T-helper 1 cell treated with Interleukin-12 subunit alpha and Interleukin-12 subunit beta and Interleukin-4 antibody, amounts not matched to agents 30 μg/mL and 1 μg/mL, for 36 hours (primary cell): ENCODE measurements around the gene SPSB1.

Experiments used
- H3K27ac Mint-ChIP-seq: one replicate; pipeline ENCODE4 v1.8.0; 2021; ENCODE audit warnings: mild to moderate bottlenecking, mixed read lengths
- H3K27me3 Mint-ChIP-seq: one replicate; pipeline ENCODE4 v1.8.0; 2021; ENCODE audit warnings: low read depth, mixed read lengths
- H3K36me3 Mint-ChIP-seq: one replicate; pipeline ENCODE4 v1.8.0; 2021; ENCODE audit warnings: low read depth, mixed read lengths
- H3K4me1 Mint-ChIP-seq: one replicate; pipeline ENCODE4 v1.8.0; 2021; ENCODE audit warnings: low read depth, mixed read lengths
- H3K4me3 Mint-ChIP-seq: one replicate; pipeline ENCODE4 v1.8.0; 2021; ENCODE audit warnings: mild to moderate bottlenecking, moderate library complexity, mixed read lengths
- H3K9me3 Mint-ChIP-seq: one replicate; pipeline ENCODE4 v1.8.0; 2021; ENCODE audit warnings: mixed read lengths

The SPSB1 gene

DNA sequence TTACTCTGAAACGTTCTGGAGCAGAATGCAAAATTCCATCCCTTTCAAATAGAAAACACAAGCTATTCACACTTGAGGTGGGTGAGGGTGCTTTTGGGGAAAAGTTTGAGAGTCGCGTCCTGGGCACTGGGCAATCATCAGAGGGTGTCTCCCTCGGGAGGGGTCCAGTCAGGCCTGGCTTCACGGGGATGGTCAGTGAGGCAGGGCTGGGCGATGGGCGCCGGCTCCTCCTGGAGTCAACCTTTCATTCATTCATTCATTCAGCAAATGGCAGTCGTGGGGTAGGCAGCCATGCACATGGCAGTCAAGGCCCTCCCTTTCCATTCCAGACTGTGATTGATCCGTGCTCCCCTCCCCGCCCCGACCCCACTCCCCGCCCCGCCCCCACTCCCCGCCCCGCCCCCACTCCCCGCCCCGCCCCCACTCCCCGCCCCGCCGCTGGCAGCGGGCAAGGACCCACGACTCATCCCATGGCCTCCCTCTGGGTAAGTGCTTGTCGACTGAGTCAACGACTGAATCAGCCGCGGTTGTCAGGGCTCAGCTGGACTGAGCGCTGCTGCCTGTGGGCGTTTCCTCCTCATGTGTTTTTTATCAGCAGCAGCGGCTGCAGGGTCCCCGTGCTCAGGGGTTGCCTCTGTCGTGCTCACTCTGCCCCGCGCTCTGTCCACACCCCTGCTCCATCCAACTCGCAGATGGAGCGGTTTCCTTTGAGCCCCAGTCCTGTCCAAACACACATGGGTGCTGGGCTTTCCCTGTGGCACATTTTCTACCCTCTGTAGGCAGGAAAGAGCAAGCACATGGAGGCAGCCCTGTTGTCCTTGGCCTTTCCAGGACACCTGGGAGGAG is 12.5 kb upstream of the SPSB1 start:
- H3K4me1 Mint-ChIP-seq: peaks cover 69% of the 10 kb centered on the region
- peak overlapping the region; percentile 63 for H3K27ac Mint-ChIP-seq
- H3K27me3 Mint-ChIP-seq: no peaks in the 10 kb centered on the region
- peaks cover 20% of the 10 kb centered on the region for H3K36me3 Mint-ChIP-seq
- H3K9me3 Mint-ChIP-seq: peaks cover 13% of the 10 kb centered on the region
- H3K4me3 Mint-ChIP-seq: peak overlapping the region; percentile 65

GRCh38 chr1:9281071-9281827 is 11.4 kb upstream of the SPSB1 start:
- Mint-ChIP-seq H3K4me3 (no peak overlapping the region), H3K9me3 (peaks cover 23% of the 10 kb centered on the region), H3K4me1 (peaks cover 63% of the 10 kb centered on the region), H3K36me3 (peaks cover 24% of the 10 kb centered on the region), H3K27me3 (no peaks in the 10 kb centered on the region), H3K27ac (peak overlapping the region; percentile 15)

DNA sequence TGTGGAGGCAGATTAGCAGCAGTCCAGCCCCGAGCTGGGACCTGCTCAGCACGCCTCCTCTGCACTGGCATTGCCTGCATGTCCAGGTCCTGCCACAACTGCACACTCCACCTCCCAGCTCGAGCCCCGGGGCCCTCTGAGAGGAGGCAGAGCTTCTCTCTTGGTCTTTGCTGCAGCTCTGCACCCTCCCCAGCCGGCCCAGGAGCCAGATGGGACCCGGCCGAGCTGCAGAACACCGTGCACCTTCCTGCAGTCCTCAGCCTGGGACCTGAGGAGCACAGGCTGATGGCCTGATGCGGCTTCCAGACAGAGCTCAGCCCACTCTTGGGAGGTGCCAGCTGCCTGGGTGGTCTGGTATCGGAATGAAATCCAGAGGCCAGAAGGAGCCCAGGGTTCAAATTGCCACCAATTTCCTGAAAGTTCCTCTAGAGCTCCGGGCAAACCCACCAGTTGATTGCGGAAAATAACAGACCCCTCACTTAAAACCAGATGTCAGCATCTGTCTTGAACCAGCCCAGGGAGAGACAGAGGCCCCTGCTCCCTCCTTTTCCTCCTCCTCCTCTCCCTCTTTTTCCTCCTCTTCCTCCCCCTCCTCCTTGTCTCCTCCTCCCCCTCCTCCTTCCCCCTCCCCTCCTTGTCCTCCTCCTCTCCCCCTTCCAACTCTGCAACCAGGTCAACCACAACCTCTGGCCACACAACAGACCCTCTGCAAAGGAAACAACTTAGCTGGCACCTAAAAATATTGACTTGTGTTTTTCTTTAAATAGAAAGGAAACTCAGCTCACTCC is 10.6 kb upstream of the SPSB1 start:
- peaks cover 32% of the 10 kb centered on the region for H3K9me3 Mint-ChIP-seq
- no peak overlapping the region for H3K4me3 Mint-ChIP-seq
- H3K36me3 Mint-ChIP-seq: peaks cover 26% of the 10 kb centered on the region
- H3K27me3 Mint-ChIP-seq: no peaks in the 10 kb centered on the region
- H3K27ac Mint-ChIP-seq: peak overlapping the region; percentile 90
- peaks cover 65% of the 10 kb centered on the region for H3K4me1 Mint-ChIP-seq

DNA sequence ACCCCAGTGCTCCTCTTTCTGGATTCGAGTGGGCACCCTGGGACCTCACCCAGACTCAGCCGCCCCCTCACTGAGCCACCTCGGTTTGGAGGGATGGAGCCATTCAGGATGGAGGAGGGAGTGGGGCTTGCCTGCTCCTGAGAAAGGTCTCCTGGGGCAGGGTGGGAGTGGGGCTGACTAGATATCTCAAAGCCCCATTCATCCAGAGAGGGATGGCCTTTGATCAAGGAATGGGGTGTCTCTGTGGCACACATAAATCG is 10.1 kb upstream of the SPSB1 start:
- Mint-ChIP-seq H3K4me3 (peak overlapping the region; percentile 49), H3K27me3 (no peaks in the 10 kb centered on the region), H3K36me3 (peaks cover 30% of the 10 kb centered on the region), H3K27ac (peak overlapping the region; percentile 90), H3K4me1 (peaks cover 65% of the 10 kb centered on the region), H3K9me3 (peaks cover 37% of the 10 kb centered on the region)

DNA sequence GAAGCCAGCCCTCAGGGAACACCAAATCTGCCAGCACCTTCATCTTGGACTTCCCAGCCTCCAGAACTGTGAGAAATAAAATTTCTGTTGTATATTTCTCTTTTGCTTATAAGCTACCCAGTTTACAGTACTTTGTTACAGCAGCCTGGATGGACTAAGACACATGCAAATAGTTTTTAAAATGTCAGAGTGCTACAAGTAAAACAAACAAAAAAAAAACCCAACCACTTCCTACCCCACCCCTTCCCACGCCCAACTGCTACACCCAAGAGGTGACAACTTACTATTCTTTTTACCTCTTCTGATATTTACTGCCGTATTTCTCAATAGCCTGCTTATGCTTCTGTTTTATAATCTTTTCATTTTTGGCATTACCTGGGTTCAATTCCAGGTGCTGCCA is 8.6 kb upstream of the SPSB1 start:
- Mint-ChIP-seq H3K4me1 (peaks cover 59% of the 10 kb centered on the region), H3K27me3 (no peaks in the 10 kb centered on the region), H3K36me3 (peaks cover 28% of the 10 kb centered on the region), H3K27ac (peak overlapping the region; percentile 90), H3K9me3 (peaks cover 48% of the 10 kb centered on the region), H3K4me3 (peak overlapping the region; percentile 78)

DNA sequence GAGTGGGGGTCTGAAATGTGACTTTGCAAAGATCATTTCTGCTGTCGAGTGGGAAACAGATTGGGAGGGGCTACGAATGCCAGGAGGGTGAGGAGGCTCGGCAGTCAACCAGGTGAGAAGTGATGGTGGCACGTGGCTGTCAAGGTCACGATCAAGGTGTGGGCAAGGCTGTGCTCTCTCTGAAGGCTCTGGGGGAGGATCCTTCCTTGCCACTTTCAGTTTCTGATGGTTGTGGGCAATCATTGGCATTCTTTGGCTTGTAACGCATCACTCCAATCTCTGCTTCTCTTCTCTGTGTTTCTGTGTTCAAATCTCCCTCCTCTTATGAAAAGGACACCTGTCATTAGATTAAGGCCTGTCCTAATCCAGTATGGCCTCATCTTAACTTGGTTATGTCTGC is 6.1 kb upstream of the SPSB1 start:
- peaks cover 50% of the 10 kb centered on the region for H3K9me3 Mint-ChIP-seq

DNA sequence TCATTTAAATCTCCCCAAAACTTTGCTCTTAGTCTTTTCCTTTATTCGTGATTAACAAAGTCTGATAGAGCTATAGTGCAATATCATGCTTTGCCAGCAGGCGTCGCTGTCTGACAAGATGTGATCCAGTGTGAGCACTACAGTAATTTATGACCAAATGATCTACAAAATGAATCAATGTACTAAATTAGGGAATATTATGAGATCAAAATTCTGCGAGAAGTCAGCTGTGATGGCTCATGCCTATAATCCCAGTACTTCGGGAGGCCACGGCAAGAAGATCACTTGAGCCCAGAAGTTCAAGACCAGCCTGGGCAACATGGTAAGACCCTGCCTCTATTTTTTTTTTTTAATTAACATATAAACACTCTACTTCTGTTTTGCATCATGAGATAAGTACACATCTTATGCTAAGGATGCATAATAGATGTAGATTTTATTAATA is 3.6 kb upstream of the SPSB1 start:
- H3K4me1 Mint-ChIP-seq: peaks cover 33% of the 10 kb centered on the region
- no peaks in the 10 kb centered on the region for H3K27me3 Mint-ChIP-seq
- no peak overlapping the region for H3K4me3 Mint-ChIP-seq
- H3K36me3 Mint-ChIP-seq: peaks cover 26% of the 10 kb centered on the region
- no peak overlapping the region for H3K27ac Mint-ChIP-seq
- peaks cover 47% of the 10 kb centered on the region for H3K9me3 Mint-ChIP-seq

More for the DNA sequence above, 6.1 kb upstream of the SPSB1 start:
- H3K36me3 Mint-ChIP-seq: peaks cover 29% of the 10 kb centered on the region
- no peak overlapping the region for H3K27ac Mint-ChIP-seq
- no peaks in the 10 kb centered on the region for H3K27me3 Mint-ChIP-seq
- no peak overlapping the region for H3K4me3 Mint-ChIP-seq
- peaks cover 48% of the 10 kb centered on the region for H3K4me1 Mint-ChIP-seq

GRCh38 chr1:9289711-9290485 is 2.8 kb upstream of the SPSB1 start:
- no peak overlapping the region for H3K4me3 Mint-ChIP-seq
- H3K36me3 Mint-ChIP-seq: peaks cover 21% of the 10 kb centered on the region
- H3K27me3 Mint-ChIP-seq: no peaks in the 10 kb centered on the region
- H3K4me1 Mint-ChIP-seq: peaks cover 26% of the 10 kb centered on the region
- peaks cover 40% of the 10 kb centered on the region for H3K9me3 Mint-ChIP-seq
- H3K27ac Mint-ChIP-seq: no peak overlapping the region

GRCh38 chr1:9291914-9292360 is 757 bp upstream of the SPSB1 start:
- Mint-ChIP-seq H3K27me3 (no peaks in the 10 kb centered on the region), H3K4me1 (peaks cover 23% of the 10 kb centered on the region), H3K4me3 (peak overlapping the region; percentile 59), H3K36me3 (peaks cover 16% of the 10 kb centered on the region), H3K27ac (no peak overlapping the region), H3K9me3 (peaks cover 20% of the 10 kb centered on the region)

DNA sequence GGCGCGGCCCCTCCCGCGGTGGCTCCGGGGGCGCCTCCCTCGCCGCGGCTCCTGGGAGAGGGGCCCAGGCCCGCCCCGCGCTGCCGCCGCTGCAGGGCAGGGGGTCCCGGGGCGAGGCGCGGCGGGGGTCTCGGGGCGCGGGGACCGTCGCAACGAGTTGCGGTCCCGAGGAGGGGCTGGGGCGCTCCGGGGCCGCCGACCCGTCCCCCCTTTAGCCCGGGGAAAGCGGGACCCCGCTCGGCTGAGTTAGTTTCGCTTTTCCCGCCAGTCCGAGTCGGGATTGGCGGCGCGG is 493 bp downstream of the SPSB1 start:
- Mint-ChIP-seq H3K4me1 (peaks cover 29% of the 10 kb centered on the region), H3K27me3 (no peaks in the 10 kb centered on the region), H3K36me3 (peaks cover 17% of the 10 kb centered on the region), H3K4me3 (no peak overlapping the region), H3K9me3 (peaks cover 8% of the 10 kb centered on the region), H3K27ac (no peak overlapping the region)

- Mint-ChIP-seq H3K36me3 (peaks cover 17% of the 10 kb centered on the region), H3K9me3 (peaks cover 4% of the 10 kb centered on the region), H3K27me3 (no peaks in the 10 kb centered on the region), H3K27ac (no peak overlapping the region), H3K4me3 (no peak overlapping the region), H3K4me1 (peaks cover 29% of the 10 kb centered on the region)
Measured at GRCh38 chr1:9293533-9294404, 1.1 kb downstream of the SPSB1 start.

DNA sequence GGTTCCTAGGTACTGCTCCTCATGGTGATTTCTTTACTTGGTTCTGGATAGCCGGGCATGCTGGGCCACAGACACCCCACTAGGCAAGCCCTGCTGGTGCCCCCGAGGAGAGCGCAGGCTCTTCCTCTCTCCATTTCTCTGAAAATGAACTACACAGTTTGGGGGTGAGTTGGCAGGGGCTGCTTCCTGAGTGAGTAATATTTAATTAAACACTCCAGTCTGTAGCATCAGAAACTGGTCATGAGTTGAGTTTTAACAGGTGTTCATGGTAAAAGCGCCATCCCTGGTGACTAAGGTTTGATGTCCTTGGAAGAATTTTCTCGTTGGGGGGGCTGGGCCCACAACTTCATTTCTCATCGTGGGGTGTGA is 1.7 kb downstream of the SPSB1 start:
- no peak overlapping the region for H3K4me3 Mint-ChIP-seq
- no peak overlapping the region for H3K27ac Mint-ChIP-seq
- H3K27me3 Mint-ChIP-seq: no peaks in the 10 kb centered on the region
- H3K9me3 Mint-ChIP-seq: no peaks in the 10 kb centered on the region
- H3K36me3 Mint-ChIP-seq: peaks cover 18% of the 10 kb centered on the region
- peaks cover 33% of the 10 kb centered on the region for H3K4me1 Mint-ChIP-seq

DNA sequence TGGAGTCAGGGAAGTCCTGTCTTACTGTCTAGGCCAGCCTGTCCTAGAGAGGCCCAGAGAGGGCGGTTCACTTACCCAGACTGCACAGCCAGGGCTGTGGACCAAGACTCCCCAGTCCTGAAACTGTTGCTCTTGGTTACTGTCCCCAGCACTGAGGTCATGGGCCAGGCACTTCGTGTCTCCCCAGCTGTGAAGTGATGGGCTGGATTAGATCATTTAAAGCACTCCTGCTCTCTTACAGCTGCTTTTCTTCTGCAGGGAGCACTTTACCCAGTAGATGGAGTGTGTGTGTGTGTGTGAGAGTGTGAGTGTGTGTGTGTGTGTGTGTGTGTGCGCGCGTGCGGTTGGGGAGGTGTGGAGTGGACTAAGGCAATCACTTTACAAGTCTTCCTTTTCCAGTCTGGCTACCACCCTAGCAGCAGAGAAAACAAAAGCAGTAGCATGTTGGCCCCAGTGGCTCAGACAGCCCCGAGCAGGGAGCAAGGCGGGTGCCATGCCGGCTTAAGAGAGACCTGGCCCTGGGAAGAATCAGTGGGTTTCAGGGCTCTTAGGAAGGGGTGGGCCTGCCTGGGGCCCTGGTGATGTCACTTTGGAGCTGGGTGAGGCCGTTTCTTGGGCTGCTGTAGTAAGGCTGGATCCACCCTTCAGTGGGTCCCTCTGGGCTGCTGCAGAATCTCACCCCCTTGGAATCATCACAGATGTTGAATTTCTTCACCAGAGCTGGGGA is 2.4 kb downstream of the SPSB1 start:
- Mint-ChIP-seq H3K27ac (peak overlapping the region; percentile 11), H3K4me3 (no peak overlapping the region), H3K36me3 (peaks cover 18% of the 10 kb centered on the region), H3K9me3 (no peaks in the 10 kb centered on the region), H3K27me3 (no peaks in the 10 kb centered on the region), H3K4me1 (peaks cover 26% of the 10 kb centered on the region)
